Measurements from ENCODE around the gene DGKE.

GRCh38 chr17:56808503-56808902, 25.4 kb upstream of the DGKE start:
- no peak for TF ChIP-seq CTCF (IDR thresholded peaks at IDR 0.05; ENCODE audit: low read depth, low read length)
- TF ChIP-seq EZH2phosphoT487 (IDR thresholded peaks at IDR 0.05; ENCODE audit: low read depth), result no peak
